Stimulated activated CD4-positive, alpha-beta T cell treated with anti-CD3 and anti-CD28 coated beads, Interleukin-1b, Interleukin-23, amount 100 ng/mL, for 24 hours (primary cell): ENCODE data around the gene CFAP20DC.
"Not testable (repeated sequence)": the region's sequence is repeated elsewhere in the genome, so short reads cannot be mapped to it uniquely, and the experiment has no call there.

Experiments used
- DNase-seq, 4 experiments: peaks; one replicate each; pipeline ENCODE4 v3.0.0-alpha.2; 2020; ENCODE audit warnings: low read depth in 4 of 4, low spot score in 1 of 4

Gene CFAP20DC

DNA sequence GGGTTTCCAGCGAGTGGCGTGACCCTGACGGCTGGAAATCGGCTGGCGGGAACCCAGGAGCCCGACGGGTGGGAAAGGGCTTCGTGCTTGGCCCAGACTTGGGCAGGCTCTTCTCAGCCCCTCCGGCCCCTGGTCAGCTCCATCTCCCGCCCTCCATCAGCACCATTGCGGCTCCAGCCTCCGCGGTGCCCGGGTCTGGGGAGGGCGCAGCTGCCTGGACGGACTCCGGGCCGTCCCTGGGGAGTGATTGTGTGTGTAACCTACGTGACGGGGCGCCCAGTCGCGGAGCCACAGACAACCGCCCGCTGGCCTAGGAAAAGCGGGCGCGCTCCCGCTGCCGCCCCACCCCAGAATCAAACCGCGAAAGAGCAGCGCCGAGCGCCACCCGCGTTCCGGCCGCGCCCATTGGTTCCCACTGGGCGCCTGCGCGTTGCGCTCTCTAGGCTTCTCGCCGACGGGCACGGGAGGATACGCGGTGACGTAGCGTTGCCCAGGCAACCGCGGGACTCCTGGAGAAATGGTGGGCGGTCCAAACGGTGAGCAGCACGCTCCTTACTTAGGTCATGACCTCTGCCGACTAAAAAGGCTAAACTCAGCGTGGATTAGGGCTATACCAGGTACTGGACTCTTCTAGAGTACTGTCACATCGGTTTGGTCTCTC lies at the start of gene CFAP20DC:
Gene CFAP20DC, minus strand, starts transcription at position 355 of the 661 bp plus-strand sequence. CDS start 394 bp downstream, outside the sequence.
- DNase-seq = peak; percentile 72 to 91 (median 85)

DNA sequence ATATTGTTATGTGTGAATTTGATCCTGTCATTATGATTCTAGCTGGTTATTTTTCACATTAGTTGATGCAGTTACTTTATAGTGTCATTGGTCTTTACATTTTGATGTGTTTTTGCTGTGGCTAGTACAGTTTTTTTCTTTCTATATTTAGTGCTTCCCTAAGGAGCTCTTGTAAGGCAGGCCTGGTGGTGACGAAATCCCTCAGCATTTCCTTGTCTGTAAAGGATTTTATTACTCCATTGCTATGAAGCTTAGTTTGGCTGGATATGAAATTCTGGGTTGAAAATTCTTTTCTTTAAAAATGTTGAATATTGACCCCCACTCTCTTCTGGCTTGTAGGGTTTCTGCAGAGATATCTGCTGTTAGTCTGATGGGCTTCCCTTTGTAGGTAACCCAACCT lies 48.7 kb upstream of the CFAP20DC start:
- DNase-seq = not testable (repeated sequence)

DNA sequence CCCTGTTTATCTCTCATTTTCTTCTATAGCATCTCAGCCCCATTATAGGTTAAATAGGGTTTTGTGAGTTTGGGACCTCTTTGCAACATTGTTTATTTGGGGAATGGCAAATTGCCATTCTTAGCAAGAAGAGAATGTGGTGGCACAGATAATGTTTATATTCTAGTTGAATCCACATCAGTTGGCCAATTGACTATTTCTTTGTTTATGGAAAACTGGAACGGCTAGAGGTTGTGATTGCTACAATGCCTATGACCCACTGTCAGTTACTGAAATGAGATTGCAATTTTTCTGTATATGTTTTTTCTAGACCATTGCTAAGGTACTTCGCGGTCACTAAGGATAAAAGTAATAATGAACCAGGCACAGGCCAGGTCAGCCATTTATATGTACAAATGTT lies 44.6 kb upstream of the CFAP20DC start:
- no peak for DNase-seq

DNA sequence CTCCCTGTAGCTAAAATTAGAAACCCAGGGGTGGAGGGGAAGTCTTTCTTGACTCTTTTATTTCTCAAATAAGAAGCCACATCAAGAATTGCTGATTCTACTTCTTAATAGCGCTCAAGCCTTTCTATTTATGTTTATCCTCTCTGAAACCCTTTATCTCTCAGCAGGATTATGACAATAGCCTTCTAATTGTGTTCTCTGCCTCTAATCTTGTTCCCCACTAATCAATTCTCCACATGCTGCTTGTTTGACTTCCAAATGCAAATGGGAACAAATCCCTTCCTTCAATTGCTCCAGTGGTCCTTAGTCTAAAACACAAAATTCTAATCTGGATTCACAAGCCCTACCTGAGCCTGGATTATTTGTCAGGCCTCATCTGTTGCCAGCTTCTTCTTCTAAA lies 43.7 kb upstream of the CFAP20DC start:
- no peak for DNase-seq

DNA sequence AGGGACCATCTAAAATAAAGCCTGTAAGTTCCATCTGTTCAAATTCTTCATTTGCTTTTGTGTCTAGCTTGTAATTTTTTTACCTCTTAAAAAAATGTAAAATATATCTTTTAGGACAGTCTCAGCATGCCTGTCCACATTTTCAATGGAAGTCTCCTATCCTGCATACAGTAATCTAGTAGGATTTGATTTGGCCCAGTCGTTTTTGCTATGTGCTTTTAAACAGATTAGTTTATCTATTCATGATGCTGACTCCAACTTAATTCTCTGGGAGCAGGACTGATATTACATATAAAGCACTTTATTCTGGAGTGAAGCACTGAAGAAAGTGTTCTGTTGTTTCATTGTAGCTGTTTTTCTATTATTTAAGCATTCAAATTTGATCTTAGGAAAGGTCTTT lies 38.9 kb upstream of the CFAP20DC start:
- DNase-seq = no peak

DNA sequence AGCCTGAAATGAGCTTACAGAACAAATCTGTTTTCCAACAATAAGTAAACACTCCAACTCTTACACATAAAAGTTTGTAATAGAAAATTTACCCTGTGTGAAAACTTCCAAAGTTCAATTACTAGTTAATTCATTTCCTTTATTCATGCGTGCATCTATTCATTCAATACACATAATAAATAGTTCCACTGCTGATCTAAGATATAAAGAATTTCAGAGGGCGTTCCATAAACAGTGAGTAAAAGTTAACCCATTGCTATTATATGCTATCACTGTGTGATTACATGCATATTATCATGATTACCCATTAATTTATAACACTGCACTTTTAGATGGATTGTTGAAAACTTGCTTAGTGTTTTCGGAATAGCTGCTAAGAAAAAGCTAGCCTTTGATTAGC lies 36.2 kb upstream of the CFAP20DC start:
- DNase-seq = no peak

DNA sequence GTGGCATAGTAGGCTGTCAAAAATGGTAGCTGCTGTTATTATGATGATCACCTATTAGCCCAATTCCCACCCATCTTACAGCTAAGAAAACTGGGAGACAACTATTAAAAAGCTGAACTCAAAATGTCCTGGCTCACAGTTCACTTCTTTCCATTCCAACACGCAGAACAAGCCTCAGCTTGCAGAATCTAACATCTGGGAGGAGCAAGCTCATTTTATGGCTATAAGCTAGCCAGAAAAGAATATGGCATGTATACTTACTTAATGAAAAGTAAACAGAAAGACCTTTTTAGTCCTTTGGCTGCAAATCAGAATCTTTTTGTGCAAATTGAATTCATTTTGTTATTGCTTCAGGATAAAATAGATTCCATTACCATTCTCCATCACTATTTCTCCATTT lies 34.8 kb upstream of the CFAP20DC start:
- no peak for DNase-seq

DNA sequence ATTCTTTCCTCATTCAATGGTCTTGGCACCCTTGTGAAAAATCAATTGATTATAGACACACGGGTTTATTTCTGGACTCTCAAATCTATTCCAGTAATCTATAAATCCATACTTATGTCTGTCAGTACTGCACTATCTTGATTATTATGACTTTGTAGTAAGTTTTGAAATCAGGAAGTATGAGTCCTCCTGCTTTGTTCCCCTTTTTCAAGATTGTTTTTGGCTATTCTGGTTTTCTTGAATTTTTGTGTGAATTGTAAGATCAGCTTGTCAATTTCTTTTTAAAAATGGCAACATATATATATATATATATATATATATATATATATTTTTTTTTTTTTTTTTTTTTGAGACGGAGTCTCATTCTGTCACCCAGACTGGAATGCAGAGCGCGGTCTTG lies 32.3 kb upstream of the CFAP20DC start:
- DNase-seq = no peak

DNA sequence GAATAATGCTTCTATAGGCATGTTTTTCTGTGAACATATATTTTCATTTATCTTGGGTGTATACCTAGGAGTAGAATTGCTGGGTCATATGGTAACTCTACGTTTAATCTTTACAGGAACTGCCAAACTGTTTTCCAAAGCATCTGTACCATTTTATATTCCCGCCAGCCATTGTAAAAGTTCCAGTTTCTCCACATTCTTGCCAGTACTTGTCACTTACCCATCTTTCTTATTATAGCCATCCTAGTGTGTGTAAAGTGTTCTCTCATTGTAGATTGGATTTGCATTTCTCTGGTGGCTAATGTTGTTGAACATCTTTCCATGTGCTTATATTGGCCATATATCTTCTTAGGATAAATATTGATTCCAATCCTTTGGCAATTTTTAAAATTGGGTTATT lies 31.2 kb upstream of the CFAP20DC start:
- DNase-seq = no peak

DNA sequence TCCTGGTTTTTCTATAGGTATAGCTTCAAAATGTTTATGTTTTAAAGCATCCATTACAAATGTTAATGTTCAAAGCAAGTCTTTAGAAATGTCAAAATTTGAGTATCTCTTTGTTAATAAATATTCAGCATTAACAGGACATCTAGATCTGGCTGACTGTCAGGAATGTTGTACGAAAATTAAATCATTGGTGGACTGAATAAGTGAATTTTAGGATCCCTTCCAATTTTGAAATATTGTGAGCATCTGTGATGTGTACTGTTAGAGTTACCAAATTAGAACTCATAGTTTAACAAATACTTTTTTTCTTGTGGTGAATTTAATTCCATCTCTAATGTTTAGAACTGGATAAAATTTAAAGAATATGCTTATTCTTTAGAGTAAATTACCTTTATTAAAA lies 30.1 kb upstream of the CFAP20DC start:
- DNase-seq = no peak

DNA sequence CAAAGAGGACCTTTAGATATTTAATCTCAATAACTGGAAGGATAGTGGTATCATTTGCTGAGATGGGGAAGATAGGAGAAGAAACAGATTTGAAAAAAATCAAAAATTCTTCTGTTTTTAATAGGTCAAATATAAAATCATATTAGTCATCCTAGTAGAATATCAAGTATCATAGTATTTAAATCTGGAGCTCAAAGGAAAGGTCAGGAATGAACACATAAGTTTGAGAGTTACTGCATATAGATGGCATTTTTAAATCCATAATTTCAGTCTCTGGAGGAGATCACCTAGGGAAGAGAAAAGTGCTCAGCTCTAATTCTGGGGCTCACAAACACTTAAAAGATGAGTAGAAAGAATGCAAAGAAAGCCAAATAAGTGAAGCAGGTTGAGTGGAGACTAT lies 24.9 kb upstream of the CFAP20DC start:
- DNase-seq = no peak

DNA sequence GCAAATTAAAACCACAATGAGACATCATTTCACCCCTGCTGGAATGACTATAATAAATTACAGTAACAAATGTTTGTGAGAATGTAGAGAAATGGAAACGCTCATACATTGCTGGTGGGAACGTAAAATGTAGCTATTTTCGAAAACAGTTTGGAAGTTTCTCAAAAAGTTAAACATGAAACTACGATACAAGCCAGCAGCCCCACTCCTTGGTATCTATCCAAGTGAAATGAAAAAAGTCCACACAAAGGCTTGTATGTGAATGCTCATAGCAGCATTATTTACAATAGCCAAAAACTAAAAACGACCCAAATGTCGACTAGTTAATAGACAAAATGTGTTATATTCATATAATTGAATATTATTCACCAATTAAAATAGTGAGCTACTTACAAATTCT lies 22.9 kb upstream of the CFAP20DC start:
- DNase-seq = no peak

DNA sequence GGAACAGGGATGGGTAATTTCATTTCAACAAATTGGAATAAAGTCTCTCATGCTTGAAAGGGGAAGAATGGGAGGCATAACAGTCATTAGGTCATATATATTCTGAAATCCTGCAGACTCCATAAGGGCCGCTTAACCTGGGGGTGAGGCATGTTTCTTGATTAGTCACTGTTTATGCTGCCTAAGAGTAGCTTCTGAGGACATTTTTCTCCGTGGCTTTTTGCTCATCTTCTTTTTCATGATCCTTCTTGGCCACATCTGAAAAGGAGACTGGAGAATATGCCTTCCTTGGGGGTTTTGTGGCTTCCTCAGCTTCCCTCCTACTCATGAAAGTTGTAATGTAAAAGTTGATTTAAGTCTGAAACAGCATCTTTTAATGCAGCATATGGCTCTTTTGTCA lies 20.0 kb upstream of the CFAP20DC start:
- no peak for DNase-seq

DNA sequence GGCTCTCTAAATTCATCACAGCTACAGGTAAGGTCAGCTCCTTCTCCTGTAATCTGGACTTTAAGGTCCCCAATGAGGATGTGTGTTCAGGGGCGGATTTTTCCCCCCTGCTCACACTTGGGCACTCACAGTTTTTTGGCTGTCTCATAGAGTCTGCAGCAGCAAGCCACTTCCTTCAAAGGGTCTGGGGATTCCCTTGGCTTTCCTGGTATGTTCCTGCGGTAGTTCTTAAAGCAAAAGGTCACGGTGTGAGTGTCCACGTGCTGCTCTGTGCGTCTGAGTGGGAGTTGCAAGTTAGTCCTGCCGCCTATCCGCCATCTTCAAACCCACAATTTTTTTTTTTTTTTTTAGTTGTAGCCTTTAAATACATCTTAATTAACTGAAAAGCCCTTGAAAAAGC lies 15.4 kb upstream of the CFAP20DC start:
- no peak for DNase-seq

DNA sequence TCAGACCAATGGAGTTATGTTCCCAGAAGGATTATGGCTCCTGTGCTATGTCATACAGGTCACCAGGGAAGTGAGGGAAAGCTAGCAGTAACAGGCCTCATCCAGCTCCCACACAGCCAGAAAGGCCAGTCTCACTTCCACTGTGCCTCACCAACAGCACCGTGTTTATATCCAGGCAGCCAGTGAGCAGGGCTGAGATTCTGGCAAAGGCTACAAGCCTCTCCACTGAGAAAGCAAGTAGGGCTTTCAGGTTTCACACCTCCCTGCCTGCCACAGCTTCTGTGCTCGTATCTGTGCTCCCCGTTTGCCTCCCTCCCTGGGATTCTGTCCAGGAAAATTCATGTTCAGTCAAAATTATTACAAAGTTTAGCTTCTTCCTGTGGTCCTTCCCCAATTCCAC lies 14.9 kb upstream of the CFAP20DC start:
- DNase-seq = no peak

DNA sequence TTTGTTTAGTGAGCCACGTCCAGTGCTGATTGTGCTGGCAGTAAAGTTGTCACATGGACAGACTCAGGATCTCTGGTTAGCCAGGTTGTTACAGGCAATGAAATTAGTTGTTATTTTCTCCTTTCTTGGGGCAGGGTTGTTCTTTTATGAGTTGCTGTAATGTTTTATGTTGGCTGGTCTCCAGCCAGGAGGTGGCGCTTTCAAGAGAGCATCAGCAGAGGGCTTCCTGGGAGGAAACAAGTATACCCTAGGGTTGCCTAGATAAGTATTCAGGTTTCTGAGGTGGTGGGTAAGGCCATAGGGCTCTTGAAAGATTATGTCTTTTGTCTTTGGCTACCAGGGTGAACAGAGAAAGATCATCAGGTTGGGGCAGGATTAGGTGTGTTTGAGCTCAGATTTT lies 14.5 kb upstream of the CFAP20DC start:
- no peak for DNase-seq

DNA sequence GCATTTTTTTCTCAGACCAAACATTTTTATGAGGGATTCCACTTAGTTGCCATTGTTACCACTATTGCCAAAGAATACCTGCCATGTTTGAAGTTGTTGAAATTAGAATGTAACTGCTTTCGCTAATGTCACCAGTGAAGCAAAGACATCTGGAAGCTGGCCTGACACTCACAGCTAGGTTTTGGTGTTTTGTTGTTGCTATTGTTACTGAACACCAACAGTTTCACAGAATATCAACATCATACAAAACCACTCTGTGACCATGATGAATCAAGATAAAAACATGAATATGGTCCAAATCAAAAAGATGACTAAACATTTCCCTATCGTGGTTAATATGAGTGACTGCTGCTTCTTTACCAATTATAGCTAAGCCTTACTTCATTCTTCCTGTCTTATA lies 6.9 kb upstream of the CFAP20DC start:
- DNase-seq = no peak

DNA sequence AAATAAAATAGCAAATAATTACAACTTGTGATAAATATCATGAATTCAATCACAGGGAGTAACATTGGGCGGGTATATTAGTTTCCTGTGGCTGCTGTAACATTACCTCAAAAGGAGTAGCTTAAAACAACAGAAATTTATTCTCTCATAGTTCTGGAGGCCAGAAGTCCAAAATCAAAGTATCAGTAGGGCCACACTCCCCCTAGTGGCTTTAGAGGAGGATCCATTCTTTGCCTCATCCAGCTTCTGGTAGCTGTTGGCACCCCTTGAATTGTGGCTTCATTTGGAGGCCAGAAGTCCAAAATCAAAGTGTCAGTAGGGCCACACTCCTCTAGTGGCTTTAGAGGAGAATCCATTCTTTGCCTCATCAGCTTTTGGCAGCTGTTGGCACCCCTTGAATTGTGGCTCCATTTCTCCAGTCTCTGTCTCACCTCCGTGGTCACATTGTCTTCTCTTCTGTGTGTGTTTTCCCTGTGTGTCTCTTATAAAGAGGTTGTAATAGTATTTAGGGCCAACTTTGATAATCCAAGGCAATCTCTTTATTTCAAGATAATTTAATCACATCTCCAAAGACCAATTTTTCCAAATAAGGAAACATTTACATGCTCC lies 3.1 kb upstream of the CFAP20DC start:
- DNase-seq = no peak

DNA sequence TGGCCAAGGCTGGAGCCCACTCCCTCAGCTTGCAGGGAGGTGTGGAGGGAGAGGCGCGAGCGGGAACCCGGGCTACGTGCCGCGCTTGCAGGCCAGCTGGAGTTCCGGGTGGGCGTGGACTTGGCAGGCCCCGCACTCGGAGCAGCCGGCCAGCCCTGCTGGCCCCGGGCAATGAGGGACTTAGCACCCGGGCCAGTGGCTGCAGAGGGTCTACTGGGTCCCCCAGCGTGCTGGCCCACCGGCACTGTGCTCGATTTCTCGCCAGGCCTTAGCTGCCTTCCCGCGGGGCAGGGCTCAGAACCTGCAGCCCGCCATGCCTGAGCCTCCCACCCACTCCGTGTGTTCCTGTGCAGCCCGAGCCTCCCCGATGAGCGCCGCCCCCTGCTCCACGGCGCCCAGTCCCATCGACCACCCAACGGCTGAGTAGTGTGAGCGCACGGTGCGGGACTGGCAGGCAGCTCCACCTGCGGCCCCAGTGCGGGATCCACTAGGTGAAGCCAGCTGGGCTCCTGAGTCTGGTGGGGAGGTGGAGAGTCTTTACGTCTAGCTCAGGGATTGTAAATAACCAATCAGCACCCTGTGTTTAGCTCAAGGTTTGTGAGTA lies 1.1 kb upstream of the CFAP20DC start:
- DNase-seq = not testable (repeated sequence)

DNA sequence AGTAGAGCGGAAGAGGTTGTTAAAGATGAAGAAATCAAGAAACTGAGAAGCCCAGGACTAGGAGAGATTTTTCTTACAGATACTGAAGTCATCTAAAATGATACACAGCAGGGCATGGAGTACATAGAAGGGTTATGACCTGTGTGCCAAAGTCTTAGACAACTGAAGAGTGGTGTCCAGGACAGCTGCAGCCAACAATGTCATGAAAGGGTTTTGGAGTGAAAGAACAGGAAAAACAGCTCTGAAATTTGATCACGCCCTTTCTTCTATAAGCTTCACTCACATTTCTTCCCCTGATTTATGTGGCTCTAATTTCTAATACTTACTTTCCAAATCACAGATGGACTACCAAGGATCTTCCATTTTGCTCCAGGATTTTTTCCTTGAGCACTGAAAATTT lies 3.0 kb downstream of the CFAP20DC start:
- no peak for DNase-seq

DNA sequence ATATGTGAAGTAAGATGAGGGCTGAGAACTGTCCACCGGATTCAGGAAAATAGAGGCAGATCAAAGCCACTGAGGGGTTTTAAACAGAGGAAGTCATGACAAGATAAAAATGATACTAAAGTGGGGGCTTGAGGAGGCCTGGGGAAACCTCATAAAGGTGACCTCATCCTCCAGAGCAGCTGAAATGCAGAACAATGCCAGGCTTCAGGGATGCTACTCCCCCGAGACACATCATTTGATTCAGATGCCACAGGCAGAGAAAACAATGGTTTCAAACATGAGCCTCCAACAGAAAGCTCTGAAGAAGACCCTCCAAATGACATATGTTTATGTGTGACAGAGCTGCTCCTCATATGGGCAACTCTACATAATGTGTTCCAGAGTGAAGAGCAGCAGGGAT lies 6.4 kb downstream of the CFAP20DC start:
- DNase-seq = no peak

DNA sequence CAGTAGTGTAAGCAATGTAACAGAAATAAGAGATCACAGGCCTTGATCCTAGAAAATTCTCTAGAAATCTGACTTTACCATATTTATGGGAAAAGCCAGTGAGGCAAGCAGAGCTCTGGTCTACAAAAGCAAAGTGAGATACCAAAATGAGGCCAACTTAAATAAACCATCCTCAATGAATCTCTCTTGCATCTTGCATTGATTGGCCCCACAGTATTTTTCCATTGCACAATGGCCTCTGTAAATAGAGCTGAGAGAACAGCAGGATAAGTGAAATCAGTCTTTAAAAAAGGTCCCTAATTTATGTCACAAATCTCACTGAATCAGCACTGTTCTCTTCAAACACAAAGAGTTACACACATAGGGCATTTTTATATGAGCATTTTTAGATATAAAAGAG lies 8.9 kb downstream of the CFAP20DC start:
- no peak for DNase-seq

DNA sequence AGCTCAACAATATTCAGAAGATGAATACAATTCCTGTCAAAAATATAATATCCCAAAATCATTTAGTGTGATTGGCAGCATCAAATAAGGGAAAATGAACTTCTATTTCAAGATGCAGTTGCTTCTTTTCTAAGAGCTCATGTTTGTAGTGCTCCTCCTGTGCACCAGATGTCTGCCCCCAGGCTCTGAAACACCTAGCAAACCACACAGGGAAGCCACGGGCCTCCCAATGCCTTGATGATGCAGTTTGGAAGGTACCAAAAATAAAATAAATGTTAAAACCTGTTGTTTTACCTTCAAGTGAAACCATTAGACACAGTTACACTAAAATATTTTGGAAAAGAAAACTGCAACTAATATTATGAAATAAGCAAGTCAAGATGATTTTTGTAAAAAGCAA lies 22.2 kb downstream of the CFAP20DC start:
- no peak for DNase-seq
